ENCODE data around the gene DUS3L.

Gene DUS3L

DNA sequence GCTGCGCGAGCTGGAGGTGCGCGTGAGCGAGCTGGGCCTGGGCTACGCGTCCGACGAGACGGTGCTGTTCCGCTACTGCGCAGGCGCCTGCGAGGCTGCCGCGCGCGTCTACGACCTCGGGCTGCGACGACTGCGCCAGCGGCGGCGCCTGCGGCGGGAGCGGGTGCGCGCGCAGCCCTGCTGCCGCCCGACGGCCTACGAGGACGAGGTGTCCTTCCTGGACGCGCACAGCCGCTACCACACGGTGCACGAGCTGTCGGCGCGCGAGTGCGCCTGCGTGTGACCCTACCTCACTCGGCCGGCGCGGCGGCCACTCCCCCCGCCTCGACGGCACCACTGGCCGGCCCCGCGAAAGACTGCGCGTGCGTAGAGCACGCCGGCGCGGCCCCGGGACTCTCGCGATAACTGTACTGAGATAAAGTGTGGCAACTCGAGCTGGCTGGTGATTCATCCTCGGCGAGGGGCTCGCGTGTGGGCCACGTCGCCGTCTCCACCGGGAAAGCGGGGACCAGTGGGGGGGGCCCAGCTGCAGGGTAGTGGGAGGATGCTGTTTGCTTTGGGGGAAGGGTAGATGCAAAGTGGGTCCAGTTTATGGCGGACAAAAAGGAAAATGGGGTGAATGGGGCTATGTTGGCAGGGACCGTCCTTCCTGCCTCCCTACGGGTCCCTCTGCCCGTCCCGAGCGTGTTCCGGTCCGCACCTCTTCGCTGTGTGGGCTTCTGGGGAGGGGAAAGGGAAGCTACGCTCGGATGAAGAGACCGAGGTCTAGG lies 37.1 kb upstream of the DUS3L start:
- TF ChIP-seq, protein P1, sequence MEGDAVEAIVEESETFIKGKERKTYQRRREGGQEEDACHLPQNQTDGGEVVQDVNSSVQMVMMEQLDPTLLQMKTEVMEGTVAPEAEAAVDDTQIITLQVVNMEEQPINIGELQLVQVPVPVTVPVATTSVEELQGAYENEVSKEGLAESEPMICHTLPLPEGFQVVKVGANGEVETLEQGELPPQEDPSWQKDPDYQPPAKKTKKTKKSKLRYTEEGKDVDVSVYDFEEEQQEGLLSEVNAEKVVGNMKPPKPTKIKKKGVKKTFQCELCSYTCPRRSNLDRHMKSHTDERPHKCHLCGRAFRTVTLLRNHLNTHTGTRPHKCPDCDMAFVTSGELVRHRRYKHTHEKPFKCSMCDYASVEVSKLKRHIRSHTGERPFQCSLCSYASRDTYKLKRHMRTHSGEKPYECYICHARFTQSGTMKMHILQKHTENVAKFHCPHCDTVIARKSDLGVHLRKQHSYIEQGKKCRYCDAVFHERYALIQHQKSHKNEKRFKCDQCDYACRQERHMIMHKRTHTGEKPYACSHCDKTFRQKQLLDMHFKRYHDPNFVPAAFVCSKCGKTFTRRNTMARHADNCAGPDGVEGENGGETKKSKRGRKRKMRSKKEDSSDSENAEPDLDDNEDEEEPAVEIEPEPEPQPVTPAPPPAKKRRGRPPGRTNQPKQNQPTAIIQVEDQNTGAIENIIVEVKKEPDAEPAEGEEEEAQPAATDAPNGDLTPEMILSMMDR (IDR thresholded peaks at IDR 0.05; ENCODE audit: insufficient read depth, low read length, poor library complexity, severe bottlenecking), result no peak
- peak overlapping the region; percentile 60 for H3K4me3 ChIP-seq (replicated peaks; ENCODE audit: low read depth, low read length)
- no peaks in the 10 kb centered on the region for H3K27me3 ChIP-seq (replicated peaks; ENCODE audit: control insufficient read depth, insufficient read depth, low read length)
- peak; percentile 93 for DNase-seq (ENCODE audit: extremely low read depth, insufficient read length)
- H3K36me3 ChIP-seq (ENCODE audit: control insufficient read depth, insufficient read depth, low read length), result no peaks in the 10 kb centered on the region

DNA sequence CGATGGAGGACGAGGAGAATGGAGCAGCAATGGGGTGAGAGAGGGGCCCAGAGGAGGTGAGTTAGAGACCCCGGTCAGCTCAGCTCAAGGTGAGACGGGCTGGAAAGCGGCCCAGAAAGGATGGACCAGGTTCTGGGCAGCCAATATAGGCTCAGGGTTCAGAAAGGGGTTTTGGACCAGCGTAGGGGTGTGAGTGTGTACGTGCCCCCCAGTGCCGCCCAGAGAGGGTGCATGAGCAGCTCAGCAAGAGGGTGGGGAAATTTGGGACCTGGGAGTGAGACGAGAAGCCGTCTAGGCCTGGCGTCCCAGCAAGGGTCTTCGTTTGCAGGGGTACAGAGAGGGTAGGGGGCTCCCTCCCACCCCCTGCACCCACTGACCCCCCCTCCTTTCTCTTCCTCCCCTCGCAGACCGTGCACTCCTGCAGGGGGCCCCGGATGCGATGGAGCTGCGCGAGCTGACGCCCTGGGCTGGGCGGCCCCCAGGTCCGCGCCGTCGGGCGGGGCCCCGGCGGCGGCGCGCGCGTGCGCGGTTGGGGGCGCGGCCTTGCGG lies 36.5 kb upstream of the DUS3L start:
- TF ChIP-seq, protein P1 (IDR thresholded peaks at IDR 0.05; ENCODE audit: insufficient read depth, low read length, poor library complexity, severe bottlenecking), result no peak

DNA sequence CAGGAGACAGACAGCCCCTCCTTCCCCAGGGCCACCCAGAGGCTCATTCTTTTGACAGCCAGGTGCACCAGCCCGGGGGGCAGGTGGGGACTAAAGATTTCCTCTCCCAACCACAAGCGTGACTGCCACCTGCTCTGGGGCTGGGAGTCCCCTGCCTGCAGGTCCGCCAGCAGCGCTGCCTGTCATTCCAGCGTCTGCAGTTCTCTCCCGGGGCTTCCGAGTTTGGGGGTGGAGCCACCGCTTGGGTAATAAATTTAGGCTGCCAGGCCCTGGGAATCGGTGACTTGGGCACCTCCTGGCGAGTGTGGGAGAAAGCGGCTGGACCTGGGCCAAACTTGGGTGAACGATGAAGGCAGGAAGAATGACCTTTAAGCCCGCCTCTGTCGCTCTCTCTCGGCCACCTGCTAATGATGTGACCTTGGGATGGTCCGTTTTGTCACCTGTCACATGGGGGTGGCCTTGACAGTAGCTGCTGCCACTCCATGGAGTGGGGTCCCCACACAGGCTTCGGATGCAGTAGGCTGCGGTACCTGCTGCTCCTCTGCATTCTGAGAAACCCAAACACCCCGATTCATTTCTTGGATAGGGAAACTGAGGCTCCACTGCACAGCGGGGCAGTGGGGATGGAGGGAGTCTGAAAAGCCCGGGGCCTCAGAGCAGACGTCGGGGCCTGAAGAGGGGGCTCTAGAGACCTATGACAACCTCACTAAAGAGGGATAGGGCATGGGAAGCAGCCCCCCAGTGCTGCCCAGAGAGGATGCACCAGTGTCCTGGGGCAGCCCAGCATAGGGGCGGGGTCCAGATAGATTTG lies 35.8 kb upstream of the DUS3L start:
- H3K4me3 ChIP-seq (replicated peaks; ENCODE audit: low read depth, low read length), result no peak overlapping the region
- no peaks in the 10 kb centered on the region for H3K36me3 ChIP-seq (ENCODE audit: control insufficient read depth, insufficient read depth, low read length)
- H3K27me3 ChIP-seq (replicated peaks; ENCODE audit: control insufficient read depth, insufficient read depth, low read length), result no peaks in the 10 kb centered on the region
- TF ChIP-seq, protein P1 (IDR thresholded peaks at IDR 0.05; ENCODE audit: insufficient read depth, low read length, poor library complexity, severe bottlenecking), result no peak
- DNase-seq (ENCODE audit: extremely low read depth, insufficient read length), result peak; percentile 47

More for the DNA sequence above, 36.5 kb upstream of the DUS3L start:
- no peaks in the 10 kb centered on the region for H3K36me3 ChIP-seq (ENCODE audit: control insufficient read depth, insufficient read depth, low read length)
- H3K27me3 ChIP-seq (replicated peaks; ENCODE audit: control insufficient read depth, insufficient read depth, low read length), result no peaks in the 10 kb centered on the region
- no peak for DNase-seq (ENCODE audit: extremely low read depth, insufficient read length)
- peak overlapping the region; percentile 60 for H3K4me3 ChIP-seq (replicated peaks; ENCODE audit: low read depth, low read length)

DNA sequence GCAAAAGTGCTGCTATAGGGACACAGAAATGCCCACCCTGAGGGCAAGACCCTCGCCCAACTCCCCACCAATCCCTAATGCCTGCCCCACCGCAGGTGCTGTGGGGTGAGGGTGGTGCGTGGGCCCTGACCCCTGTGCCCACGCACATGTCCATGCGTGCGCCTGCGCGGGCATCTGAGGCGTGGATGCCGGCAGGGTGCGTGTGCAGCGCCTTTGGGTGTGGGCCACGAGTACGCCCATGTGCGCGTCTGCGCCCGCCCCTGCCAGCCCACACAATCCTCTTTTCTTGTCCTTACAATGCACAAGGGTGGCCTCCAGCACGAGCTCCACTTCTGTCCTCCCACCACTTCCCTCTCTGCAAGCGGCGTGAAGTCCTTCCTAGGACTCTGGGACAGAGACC lies 34.2 kb upstream of the DUS3L start:
- H3K27me3 ChIP-seq (replicated peaks; ENCODE audit: control insufficient read depth, insufficient read depth, low read length), result no peaks in the 10 kb centered on the region
- no peak for DNase-seq (ENCODE audit: extremely low read depth, insufficient read length)
- H3K4me3 ChIP-seq (replicated peaks; ENCODE audit: low read depth, low read length), result no peak overlapping the region
- TF ChIP-seq, protein P1 (IDR thresholded peaks at IDR 0.05; ENCODE audit: insufficient read depth, low read length, poor library complexity, severe bottlenecking), result no peak
- no peaks in the 10 kb centered on the region for H3K36me3 ChIP-seq (ENCODE audit: control insufficient read depth, insufficient read depth, low read length)

DNA sequence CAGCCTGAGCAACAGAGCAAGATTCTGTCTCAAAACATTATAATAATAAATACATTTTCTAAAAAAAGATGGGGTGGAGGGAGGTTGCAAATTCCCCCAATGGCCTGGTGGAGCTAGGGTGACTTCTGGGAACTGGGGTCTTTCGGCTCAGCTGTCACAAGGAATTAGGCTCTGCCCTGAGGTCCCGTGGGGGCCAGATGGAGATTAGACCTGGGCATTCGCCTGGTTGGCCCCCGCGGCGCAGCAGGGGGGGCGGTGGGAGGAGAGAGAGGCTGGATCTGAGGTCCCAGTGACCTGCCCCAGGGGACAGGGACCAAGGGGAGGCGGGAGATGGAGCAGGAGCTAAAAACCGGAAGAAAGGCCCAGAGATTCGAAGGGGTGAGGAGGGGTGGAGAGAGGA lies 33.8 kb upstream of the DUS3L start:
- H3K4me3 ChIP-seq (replicated peaks; ENCODE audit: low read depth, low read length), result no peak overlapping the region
- TF ChIP-seq, protein P1 (IDR thresholded peaks at IDR 0.05; ENCODE audit: insufficient read depth, low read length, poor library complexity, severe bottlenecking), result no peak

More for the DNA sequence above, 33.8 kb upstream of the DUS3L start:
- no peaks in the 10 kb centered on the region for H3K36me3 ChIP-seq (ENCODE audit: control insufficient read depth, insufficient read depth, low read length)
- no peak for DNase-seq (ENCODE audit: extremely low read depth, insufficient read length)
- H3K27me3 ChIP-seq (replicated peaks; ENCODE audit: control insufficient read depth, insufficient read depth, low read length), result no peaks in the 10 kb centered on the region

Measured in GM06990 (cell line).